Globus pallidus (tissue), 1 donor: ENCODE data around the gene DNAI2.

Experiments
- DNase-seq: peaks from one replicate; pipeline ENCODE4 v3.0.0-alpha.2; 2015; ENCODE audit warnings: low spot score

Gene DNAI2

GRCh38 chr17:74339537-74340195, 65.6 kb downstream of the DNAI2 start:
- no peak for DNase-seq

DNA sequence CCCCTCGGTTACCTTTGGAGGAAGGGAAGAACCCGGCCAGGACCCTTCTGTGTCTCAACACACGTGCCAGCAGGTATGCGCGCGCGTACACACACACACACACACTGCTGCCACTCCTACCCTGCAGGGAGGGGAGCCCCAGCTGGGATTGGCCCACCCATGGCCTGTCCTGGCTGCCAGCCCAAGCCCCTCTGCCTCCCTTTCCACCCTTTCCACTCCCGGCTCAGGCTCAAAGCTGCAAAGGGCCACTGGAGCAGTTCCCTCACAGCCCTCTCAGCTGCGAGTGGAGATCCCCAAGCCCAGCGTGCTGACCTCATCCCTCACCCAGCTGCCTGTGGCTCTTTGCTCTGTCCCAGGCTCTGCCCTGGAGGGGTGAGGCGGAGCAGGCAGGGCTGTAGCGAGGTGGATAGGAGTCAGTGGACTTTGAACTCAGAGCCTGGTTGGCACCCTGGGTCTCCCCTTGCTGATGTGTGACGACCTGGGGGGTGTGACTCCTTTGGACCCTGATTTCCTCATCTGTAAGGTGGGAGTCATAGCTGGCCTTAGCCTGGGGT, 66.5 kb downstream of the DNAI2 start:
- peak; percentile 76 for DNase-seq

DNA sequence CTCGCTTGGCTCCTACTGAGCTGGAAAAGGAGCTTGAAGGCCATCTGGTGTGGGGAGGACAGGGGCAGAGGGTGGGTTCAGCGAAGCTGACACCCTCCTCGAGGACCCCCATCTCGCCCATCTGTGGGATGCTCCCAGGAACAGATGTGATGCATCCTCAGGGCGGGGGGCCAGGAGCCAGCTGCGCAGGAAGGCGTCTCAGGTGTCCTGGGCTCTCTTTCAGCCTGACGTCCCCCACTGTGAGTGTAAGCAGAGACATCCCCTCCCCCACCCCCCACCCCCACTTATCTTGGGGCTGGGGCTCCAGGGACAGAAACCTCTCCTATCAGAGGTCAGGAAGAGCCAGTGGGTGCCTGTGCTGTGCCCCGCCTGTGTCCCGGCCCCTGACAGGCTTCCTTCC, 68.2 kb downstream of the DNAI2 start:
- DNase-seq, result no peak

- no peak for DNase-seq
These were observed 69.1 kb downstream of the DNAI2 start for GRCh38 chr17:74343121-74343520.

- no peak for DNase-seq
These were observed 69.7 kb downstream of the DNAI2 start for GRCh38 chr17:74343526-74344284.

DNA sequence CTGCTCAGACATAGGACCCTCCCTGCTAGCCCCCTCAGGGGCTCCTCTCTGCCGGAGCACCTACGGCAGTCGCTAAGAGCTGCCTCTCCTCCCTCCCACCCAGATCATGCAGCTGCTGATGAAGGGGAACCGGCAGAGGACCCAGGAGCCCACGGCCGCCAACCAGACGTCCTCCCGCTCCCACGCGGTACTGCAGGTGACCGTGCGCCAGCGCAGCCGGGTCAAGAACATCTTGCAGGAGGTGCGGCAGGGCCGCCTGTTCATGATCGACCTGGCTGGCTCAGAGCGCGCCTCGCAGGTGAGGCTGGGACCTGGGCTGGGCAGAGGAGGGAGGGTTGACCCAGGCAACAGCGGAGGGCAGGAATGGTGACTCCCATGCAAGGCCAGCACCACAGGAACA, 70.6 kb downstream of the DNAI2 start:
- DNase-seq, result no peak

GRCh38 chr17:74345433-74346241, 71.6 kb downstream of the DNAI2 start:
- no peak for DNase-seq

DNA sequence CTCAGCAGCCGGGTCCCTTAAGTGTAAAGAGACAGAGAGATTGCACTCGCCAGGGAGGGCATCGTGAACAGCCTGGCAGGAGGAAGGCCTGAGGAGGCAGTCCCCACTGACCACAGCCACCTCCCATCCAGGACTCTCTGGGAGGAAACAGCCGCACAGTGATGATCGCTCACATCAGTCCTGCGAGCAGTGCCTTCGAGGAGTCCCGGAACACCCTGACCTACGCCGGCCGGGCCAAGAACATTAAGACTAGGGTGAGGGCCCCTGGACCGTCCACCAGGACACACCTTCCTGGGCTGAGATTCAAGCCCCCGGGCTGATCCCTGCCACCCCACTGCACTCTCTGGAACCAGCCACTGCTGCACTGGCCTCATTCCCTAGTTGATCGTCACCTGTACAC, 73.6 kb downstream of the DNAI2 start:
- DNase-seq, result no peak

DNA sequence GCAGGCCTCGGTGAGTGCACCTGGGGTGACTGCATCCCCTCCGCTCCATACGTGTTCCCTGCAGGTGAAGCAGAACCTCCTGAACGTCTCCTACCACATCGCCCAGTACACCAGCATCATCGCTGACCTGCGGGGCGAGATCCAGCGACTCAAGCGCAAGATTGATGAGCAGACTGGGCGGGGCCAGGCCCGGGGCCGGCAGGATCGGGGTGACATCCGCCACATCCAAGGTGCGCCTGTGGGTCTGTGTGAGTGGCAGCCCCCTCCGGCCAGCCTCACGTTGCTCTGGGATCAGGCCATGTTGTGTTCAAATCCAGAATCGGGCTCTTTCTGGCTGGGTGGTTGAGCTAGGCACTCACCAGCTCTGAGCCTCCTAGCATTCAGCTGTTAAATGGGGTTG, 75.1 kb downstream of the DNAI2 start:
- no peak for DNase-seq

DNA sequence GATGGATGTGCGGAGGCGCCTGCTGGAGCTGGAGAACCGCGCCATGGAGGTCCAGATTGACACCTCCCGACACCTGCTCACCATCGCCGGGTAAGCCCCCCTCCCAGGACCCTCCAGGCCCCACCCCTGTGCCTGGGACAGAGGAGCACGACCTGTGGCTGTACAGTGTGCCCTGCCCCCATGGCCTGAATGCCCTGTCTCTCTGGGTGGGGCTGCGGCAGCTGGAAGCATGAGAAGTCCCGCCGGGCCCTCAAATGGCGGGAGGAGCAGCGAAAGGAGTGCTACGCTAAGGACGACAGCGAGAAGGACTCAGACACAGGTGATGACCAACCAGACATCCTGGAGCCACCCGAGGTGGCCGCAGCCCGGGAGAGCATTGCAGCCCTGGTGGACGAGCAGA, 76.5 kb downstream of the DNAI2 start:
- no peak for DNase-seq

GRCh38 chr17:74351552-74352210, 77.6 kb downstream of the DNAI2 start:
- DNase-seq, result no peak

- DNase-seq, result no peak
These were observed 79.5 kb downstream of the DNAI2 start for GRCh38 chr17:74353446-74354060.

- DNase-seq, result no peak
These were observed 80.1 kb downstream of the DNAI2 start for GRCh38 chr17:74354123-74354522.

DNA sequence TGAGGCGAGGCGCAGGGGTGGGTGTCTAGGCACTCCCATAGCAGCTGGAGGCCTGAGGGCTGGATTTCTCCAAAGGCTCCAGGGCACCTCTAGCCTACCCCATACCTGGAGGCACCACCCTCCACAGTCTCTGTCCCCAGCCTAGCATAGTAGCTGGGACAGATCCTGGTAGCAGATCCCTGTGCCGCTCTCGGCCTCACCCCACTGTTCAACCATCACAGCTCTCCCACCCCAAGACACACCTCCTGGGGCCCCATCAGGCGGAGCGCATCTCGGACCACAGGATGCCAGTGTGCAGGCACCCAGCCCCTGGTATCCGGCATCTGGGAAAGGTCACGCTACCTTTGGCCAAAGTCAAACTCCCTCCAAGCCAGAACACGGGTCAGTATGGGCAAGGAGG, 80.5 kb downstream of the DNAI2 start:
- DNase-seq, result no peak

GRCh38 chr17:74355065-74355464, 81.0 kb downstream of the DNAI2 start:
- DNase-seq, result no peak

GRCh38 chr17:74356646-74357465, 82.8 kb downstream of the DNAI2 start:
- DNase-seq, result no peak

GRCh38 chr17:74357466-74357809, 83.4 kb downstream of the DNAI2 start:
- DNase-seq, result no peak

DNA sequence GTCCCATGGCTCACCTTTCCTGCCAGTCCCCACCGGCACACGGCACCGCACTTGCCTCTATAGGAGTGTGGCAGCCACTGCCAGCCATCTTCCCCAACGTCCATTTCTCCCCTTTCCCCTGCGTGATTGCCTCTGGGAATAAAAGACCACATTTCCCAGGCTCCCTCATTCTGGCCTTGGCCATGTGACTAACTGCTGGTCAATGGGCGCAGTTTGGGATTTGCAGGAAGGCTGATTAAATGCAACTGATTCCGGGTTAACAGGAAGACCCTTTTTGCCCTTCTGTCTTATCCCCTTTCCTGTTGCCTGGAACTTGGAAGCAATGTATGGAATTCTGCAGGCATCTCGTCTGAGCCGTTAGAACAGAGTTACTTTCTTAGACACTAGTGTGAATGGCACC, 84.7 kb downstream of the DNAI2 start:
- no peak for DNase-seq

GRCh38 chr17:74359916-74360315, 85.9 kb downstream of the DNAI2 start:
- DNase-seq, result no peak

GRCh38 chr17:74360899-74361229, 86.8 kb downstream of the DNAI2 start:
- no peak for DNase-seq
